ENCODE measurements around the gene MAPK10. TPM values are rescaled to one million over a fixed set of nuclear protein-coding genes. Genes with fewer than 3 reads are reported as not detected.

Gene MAPK10
- total RNA-seq, 1 experiment from 2014 or later = 5.2 TPM

DNA sequence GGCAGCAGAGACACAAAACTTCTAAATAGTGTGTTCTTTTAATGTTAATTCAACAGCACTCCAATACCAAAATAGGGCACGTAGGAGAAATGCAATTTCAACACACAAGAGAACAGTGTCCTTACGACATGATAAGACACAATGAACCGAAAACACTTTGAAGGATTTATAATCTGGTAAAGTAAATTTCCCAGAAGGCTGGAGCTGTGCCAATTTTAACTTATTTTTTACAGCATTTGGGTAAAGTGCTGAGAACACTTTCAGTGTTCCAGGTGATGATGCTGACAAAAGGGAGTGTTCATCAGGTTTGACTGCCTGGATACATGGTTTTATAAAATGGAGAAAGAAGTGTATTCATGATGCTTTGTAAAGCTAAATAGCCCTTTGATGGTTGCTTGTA, 76.5 kb downstream of the MAPK10 start (continued):
- no peak for TF ChIP-seq ZNF532 (CRISPR knock-in tag; IDR thresholded peaks at IDR 0.05; ENCODE audit: borderline replicate concordance)
- TF ChIP-seq NFYB (CRISPR knock-in tag; conservative IDR thresholded peaks at IDR 0.05; ENCODE audit: low read depth) = no peak
- TF ChIP-seq, protein P1, sequence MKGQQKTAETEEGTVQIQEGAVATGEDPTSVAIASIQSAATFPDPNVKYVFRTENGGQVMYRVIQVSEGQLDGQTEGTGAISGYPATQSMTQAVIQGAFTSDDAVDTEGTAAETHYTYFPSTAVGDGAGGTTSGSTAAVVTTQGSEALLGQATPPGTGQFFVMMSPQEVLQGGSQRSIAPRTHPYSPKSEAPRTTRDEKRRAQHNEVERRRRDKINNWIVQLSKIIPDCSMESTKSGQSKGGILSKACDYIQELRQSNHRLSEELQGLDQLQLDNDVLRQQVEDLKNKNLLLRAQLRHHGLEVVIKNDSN (CRISPR knock-in tag; IDR thresholded peaks at IDR 0.05) = no peak
- TF ChIP-seq ZNF232 (CRISPR knock-in tag; IDR thresholded peaks at IDR 0.05) = no peak
- no peak for TF ChIP-seq ZNF317 (CRISPR knock-in tag; IDR thresholded peaks at IDR 0.05; ENCODE audit: borderline replicate concordance, low read depth)
- TF ChIP-seq NR3C1 (CRISPR knock-in tag; conservative IDR thresholded peaks at IDR 0.05; ENCODE audit: low read depth) = no peak
- TF ChIP-seq RELA (CRISPR knock-in tag; IDR thresholded peaks at IDR 0.05; ENCODE audit: borderline replicate concordance) = no peak
- no peak for TF ChIP-seq GRHL2 (CRISPR knock-in tag; IDR thresholded peaks at IDR 0.05; ENCODE audit: insufficient replicate concordance, severe bottlenecking)
- no peak for TF ChIP-seq ZNF416 (CRISPR knock-in tag; IDR thresholded peaks at IDR 0.05)

DNA sequence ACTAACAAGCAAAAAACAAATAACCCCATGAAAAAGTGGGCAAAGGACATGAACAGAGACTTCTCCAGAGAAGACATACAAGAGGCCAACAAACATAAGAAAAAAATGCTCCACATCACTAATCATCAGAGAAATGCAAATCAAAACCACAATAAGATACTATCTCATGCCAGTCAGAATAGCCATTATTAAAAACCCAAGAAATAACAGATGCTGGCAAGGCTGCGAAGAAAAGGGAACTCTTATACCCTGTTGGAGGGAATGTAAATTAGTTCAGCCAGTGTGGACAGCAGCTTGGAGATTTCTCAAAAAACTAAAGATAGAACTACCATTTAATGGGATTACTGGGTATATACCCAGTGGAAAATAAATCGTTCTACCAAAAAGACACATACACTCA, 79.6 kb downstream of the MAPK10 start:
- no peaks in the 10 kb centered on the region for H3K36me3 Mint-ChIP-seq
- H3K4me3 Mint-ChIP-seq = no peak overlapping the region
- H3K27me3 Mint-ChIP-seq (ENCODE audit: low read depth) = no peaks in the 10 kb centered on the region; the same call in 1 of the 2 replicates
- no peaks in the 10 kb centered on the region for H3K9me3 Mint-ChIP-seq
- no peak overlapping the region for H3K27ac Mint-ChIP-seq
- CTCF ChIA-PET = no interaction called here
- no peak for DNase-seq (ENCODE audit: low spot score)
- no peak for ATAC-seq
- H3K4me1 Mint-ChIP-seq = 0 out of 2 replicates have a peak, but pooled peaks cover 10% of the 10 kb centered on the region
- POLR2A ChIA-PET = no interaction called here
- no peak for TF ChIP-seq CDX4 (CRISPR knock-in tag; IDR thresholded peaks at IDR 0.05; ENCODE audit: borderline replicate concordance)
- no peak for TF ChIP-seq ARID4B (CRISPR knock-in tag; IDR thresholded peaks at IDR 0.05; ENCODE audit: borderline replicate concordance)
- TF ChIP-seq, protein P2, sequence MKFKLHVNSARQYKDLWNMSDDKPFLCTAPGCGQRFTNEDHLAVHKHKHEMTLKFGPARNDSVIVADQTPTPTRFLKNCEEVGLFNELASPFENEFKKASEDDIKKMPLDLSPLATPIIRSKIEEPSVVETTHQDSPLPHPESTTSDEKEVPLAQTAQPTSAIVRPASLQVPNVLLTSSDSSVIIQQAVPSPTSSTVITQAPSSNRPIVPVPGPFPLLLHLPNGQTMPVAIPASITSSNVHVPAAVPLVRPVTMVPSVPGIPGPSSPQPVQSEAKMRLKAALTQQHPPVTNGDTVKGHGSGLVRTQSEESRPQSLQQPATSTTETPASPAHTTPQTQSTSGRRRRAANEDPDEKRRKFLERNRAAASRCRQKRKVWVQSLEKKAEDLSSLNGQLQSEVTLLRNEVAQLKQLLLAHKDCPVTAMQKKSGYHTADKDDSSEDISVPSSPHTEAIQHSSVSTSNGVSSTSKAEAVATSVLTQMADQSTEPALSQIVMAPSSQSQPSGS (CRISPR knock-in tag; IDR thresholded peaks at IDR 0.05; ENCODE audit: borderline replicate concordance, low read depth) = no peak
- no peak for TF ChIP-seq ESRRA (CRISPR knock-in tag; IDR thresholded peaks at IDR 0.05; ENCODE audit: borderline replicate concordance)
- no peak for TF ChIP-seq PRRX2 (CRISPR knock-in tag; IDR thresholded peaks at IDR 0.05)
- TF ChIP-seq ZNF532 (CRISPR knock-in tag; IDR thresholded peaks at IDR 0.05; ENCODE audit: borderline replicate concordance) = no peak
- no peak for TF ChIP-seq HMGA2 (CRISPR knock-in tag; IDR thresholded peaks at IDR 0.05)
- no peak for TF ChIP-seq TEAD1 (CRISPR knock-in tag; IDR thresholded peaks at IDR 0.05)
- no peak for TF ChIP-seq NFATC4 (CRISPR knock-in tag; IDR thresholded peaks at IDR 0.05)
- TF ChIP-seq NFYB (CRISPR knock-in tag; conservative IDR thresholded peaks at IDR 0.05; ENCODE audit: low read depth) = no peak
- no peak for TF ChIP-seq KAT7 (CRISPR knock-in tag; IDR thresholded peaks at IDR 0.05; ENCODE audit: borderline replicate concordance)
- no peak for TF ChIP-seq ZNF219 (CRISPR knock-in tag; IDR thresholded peaks at IDR 0.05; ENCODE audit: borderline replicate concordance)
- TF ChIP-seq EMX1 (CRISPR knock-in tag; IDR thresholded peaks at IDR 0.05) = no peak
- no peak for TF ChIP-seq ETV6 (CRISPR knock-in tag; IDR thresholded peaks at IDR 0.05)

All from WTC11 (cell line).